GM21528 (cell line): Measurements from ENCODE around the gene SLC16A13.
"Not testable (repeated sequence)": the region's sequence is repeated elsewhere in the genome, so short reads cannot be mapped to it uniquely, and the experiment has no call there.

Source experiments
- ATAC-seq: cut with Tn5 transposase; IDR thresholded peaks from one replicate; pipeline ENCODE4 v1.9.1; 2021; ENCODE audit warnings: mild to moderate bottlenecking, moderate library complexity; ENCODE audit not compliant: unreplicated experiment, low FRiP score

Gene SLC16A13

DNA sequence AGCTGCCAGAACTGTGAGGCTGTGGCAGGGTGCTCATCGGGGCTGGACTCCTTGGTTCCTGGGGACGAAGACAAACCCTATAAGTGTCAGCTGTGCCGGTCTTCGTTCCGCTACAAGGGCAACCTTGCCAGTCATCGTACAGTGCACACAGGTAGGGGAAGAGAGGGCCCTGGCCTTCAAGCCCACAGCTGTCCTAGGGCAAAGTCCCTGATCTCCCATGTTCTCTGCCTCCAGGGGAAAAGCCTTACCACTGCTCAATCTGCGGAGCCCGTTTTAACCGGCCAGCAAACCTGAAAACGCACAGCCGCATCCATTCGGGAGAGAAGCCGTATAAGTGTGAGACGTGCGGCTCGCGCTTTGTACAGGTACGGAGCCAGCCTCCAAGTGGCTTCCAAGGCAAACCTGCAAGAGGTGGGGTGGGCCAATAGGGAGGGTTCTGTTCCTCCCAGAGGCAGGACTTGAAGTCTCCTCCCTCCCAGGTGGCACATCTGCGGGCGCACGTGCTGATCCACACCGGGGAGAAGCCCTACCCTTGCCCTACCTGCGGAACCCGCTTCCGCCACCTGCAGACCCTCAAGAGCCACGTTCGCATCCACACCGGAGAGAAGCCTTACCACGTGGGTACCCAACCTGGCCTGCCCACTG, 9.2 kb upstream of the SLC16A13 start:
- no peak for ATAC-seq

DNA sequence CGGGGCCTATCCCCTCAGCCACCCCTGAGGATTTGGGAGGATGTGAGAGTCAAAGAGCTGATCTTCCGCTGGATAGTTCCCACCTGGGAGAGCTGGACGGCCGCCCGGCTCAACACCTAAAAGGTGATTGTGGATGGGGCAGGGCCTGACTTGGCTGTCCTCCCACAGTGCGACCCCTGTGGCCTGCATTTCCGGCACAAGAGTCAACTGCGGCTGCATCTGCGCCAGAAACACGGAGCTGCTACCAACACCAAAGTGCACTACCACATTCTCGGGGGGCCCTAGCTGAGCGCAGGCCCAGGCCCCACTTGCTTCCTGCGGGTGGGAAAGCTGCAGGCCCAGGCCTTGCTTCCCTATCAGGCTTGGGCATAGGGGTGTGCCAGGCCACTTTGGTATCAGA, 8.5 kb upstream of the SLC16A13 start:
- ATAC-seq, result no peak

DNA sequence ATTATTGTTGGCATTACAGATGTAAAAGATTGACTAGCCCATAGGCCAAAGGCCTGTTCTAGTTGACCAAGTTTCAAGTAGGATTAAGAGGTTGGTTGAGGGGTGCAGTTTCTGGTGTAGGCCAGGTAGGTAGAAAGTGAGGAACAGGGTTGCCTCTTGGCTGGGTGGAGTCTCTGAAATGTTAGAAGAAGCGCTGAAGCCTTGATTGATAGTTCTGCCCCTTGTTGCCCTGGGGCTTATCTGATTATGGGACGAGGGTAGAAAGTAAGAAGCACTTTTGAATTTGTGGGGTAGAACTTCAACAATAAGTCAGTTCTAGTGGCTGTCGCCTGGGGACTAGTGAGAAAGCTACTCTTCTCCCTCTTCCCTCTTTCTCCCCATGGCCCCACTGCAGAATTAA, 6.7 kb upstream of the SLC16A13 start:
- ATAC-seq, result no peak

DNA sequence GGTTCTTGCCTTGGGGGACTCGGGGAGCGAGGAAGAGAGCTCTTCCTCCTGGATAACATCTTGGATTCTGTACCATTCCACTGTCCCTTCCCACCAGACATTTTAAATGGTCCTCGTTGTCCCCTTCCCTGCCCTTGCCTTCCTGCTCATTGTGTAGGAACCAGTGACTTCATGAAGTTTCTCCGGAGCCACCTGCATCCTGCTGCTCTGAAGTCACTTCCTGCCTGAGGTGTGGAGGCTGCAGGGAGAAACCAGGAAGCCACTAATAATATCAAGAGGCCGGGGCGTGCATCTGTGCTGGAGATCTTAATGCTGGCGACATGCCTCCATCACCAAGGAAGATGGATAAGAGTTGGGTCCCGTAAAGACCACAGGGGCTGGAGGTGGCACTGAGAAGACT, 6.2 kb upstream of the SLC16A13 start:
- no peak for ATAC-seq

DNA sequence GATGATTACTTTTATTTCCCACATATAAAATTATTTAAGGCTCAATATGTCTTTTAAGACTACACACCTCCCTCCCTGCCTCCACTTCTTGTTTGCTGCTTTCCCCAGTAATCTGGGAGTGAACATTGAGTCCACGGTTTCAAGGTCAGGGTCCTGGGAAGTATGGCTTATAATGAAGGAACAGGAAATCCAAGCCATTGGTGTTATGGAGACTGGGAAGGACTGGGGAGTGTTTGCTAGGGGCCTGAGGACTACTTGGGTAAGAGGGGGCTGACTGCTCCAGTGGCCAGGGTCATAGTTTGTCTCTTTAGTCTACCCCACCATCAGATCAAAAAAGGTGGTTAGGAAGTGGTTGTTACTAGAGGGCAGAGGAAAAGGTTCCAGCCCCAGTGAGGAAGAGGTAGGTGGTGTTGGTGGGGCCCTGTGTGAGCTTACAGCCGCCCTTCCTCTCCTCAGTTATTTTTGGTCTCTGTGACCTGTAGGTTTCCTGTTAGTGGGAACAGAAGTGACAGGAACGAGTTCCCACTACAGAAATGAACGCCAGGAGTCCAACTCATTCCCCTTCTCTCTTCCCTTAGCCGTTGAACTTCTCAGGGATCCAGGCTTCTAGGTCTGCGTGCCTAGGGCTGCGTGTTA, 742 bp upstream of the SLC16A13 start:
- peak; percentile 19 for ATAC-seq

DNA sequence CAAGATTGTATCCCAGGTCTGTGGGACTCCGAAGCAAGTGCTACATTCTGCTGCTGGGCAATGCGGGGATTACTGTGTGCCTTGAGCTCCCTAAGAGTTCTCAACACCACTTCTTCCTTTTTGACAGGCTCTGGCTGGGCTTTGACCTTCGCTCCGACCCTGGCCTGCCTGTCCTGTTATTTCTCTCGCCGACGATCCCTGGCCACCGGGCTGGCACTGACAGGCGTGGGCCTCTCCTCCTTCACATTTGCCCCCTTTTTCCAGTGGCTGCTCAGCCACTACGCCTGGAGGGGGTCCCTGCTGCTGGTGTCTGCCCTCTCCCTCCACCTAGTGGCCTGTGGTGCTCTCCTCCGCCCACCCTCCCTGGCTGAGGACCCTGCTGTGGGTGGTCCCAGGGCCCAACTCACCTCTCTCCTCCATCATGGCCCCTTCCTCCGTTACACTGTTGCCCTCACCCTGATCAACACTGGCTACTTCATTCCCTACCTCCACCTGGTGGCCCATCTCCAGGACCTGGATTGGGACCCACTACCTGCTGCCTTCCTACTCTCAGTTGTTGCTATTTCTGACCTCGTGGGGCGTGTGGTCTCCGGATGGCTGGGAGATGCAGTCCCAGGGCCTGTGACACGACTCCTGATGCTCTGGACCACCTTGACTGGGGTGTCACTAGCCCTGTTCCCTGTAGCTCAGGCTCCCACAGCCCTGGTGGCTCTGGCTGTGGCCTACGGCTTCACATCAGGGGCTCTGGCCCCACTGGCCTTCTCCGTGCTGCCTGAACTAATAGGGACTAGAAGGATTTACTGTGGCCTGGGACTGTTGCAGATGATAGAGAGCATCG, 2.4 kb downstream of the SLC16A13 start:
- ATAC-seq, result no peak

DNA sequence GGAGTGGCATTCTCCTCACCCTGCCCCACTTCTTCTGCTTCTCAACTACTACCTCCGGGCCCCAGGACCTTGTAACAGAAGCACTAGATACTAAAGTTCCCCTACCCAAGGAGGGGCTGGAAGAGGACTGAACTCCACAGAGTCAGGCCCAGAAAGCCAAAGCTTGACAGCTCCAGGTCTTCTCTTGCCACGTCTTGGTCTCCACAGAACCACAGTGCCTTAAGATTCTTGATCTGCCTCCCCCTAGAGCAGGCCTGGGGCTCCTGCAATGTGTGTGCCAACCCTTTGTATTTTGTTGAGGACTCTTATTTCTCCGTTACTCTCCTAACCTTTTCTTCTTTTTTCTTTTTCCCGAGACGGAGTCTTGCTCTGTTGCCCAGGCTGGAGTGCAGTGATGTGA, 4.0 kb downstream of the SLC16A13 start:
- no peak for ATAC-seq

DNA sequence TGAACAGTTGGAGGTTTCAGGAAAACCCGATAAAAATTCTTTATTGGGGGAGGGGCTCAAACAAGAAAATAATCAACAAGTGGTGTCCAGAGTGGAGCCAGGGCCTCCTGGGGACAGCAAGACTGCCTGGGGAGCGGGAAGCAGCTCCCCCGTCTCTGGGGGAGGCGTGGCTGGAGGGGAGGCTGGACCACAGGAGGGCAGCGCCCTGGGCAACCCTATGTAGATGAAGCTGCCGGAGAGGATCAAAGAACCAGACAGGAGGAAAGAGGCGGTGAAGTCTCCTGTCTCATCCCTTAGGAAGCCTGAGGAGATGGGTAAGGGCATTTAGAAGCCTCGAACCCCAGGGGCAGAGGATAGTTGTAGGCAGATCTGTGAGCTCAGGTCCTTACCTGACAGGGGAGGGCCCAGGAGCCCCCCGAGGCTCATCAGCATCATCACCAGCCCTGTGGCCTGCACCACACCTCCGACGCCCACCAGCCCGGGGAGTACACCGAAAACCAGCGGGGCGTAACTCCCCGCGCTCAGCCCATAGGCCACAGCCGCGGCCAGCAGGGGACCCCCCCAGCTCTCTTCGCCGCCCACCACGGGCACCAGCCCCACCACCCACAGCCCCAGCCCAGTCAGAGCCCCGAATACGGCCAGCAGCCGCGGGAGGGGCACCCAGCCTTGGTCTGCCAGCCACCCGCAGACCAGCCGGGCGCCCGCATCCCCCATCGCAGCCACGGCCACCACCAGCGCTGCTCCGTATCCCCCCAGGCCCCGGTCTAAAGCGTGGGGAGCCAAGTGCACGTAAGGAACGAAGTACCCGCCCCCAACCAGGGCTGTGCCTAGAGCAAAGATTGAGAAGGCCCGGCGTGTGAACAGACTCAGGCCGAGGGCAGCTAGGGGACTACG, 6.0 kb downstream of the SLC16A13 start:
- ATAC-seq, result no peak

DNA sequence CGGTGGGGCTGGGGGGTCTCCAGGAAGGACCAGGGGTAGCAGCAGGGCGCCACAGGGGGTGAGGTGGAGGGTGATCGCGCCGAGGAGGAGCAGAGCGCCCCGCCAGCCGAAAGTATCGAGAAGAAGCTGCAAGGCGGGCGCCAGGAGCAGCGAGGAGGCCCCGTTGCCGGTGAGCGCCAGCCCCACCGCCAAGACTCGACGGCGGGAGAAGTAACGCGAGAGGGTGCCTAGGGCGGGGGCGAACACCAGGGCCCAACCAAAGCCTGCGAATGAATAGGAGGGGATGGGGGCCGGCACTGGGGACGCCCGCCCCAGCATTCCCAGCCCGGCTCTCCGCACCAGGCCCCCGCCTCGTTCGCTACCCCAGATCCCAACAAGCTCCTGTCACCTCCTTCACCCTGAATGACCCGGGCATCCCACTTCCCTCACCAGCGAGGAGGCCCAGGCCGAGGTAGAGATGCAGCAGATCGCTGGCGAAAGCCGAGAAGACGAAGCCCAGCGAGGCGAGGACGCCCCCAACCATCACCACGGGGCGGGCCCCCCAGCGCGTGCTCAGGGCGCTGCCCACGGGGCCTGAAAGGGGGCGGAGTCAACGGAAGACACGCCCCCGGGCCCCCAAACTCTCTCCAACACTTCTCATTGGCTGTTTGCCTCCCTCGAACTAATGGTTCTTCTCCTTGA, 6.8 kb downstream of the SLC16A13 start:
- ATAC-seq, result no peak

DNA sequence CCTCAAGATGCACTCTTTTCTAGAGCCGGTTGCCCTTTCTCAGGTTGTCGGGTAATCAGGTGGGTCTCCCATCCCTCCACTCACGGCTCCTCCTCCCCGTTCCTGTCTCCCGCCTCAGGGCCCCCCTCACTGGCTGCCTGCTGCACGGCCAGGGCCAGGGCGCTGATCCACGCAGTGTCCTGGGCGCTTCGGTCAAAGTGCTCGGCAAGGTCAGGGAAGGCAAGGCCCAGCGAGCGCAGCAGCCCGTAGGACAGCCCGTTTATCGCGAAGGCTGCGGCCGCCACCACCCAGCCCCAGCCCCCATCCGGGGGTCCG, 7.3 kb downstream of the SLC16A13 start:
- no peak for ATAC-seq

DNA sequence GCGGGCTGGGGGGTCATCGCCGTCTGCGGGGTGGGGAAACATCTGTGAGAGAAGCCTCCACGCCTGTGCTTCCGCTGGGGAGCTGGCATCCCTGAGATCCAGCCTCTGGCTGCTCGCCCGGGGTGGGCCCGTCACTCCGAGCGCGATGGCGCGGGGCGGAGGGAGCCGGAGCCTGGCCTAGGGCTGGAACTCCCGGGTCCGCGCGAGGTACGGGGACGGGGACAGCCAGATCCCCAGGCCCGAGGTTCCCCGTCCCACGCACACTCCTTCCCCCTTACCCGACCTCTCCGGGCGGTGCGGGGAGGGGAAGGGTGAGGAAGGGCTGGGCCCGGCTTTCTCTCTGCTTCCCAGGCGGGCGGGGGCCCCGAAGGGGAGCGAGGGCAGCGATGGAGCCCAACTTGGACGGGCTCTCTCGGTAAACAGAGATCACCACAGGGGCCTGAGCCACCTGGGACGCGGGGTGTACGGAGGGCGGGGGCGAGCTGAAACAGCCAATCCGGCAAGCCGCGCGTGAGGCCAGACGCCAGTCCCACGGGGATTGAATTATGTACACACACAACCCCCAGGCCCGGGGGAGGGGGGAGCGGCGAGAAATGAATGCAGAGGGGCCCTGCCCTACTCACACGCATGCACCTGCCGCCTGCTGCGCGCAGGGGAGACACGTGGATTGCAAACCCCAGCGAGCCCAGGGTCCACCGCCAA, 7.8 kb downstream of the SLC16A13 start, which contains the start of gene SLC16A11:
TSS of gene SLC16A11 (minus strand) at position 596 of the 702 bp plus-strand sequence. CDS start at position 17, 579 bp downstream.
- ATAC-seq, result no peak

DNA sequence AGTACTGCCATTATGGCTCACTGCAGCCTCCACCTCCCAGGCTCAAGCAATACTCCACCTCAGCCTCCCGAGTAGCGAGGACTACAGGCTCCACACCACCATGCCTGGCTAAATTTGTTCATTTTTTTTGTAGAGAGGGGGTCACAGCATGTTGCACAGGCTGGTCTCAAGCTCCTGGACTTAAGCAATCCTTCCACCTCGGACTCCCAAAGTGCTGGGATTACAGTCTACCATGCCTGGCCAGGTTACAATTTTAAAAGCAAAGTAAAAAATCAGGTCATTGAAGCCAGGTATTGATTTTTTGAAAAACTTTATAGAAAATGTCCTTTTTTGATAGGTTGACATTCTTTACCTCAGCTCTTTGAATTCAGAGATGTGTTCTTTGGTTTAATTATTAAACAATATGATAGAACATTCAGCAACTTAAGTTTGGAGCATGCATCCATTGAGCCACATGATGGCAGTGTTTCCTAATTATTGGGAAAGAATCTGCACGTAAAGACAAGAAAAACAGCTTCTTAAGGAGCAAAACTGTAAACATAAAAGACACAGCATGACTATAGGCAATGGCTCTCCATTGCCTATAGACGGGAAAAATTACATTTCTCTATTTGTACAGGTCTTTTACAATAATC, 9.8 kb downstream of the SLC16A13 start:
- ATAC-seq, result no peak

DNA sequence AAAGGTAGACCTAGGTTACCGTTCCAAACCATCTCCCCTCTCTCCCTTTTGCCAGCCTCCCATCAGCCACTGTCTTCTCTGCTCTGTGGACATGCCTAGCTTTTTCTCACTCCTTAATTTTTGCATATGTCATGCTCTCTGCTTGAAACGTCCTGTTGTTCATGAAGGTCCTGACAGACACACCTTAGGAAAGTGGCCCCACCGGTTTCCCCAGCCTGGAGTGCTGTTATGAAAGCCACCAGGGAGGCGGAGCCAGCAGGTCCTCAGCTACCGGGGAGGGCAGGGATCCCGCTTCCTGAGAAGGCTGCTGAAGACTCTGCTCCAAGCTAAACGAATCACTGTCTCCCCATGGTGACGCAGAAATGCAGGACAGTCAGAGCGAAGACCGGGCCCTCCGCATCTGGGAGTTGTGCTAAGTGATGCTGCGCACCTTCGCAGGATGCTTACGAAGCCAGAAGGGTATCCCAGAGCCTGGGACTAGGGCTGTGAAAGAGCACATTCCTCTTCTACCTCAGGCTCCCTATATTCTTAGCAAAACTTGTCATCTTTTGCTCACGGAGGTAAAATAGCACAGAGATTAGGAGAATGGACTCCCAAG, 10.4 kb downstream of the SLC16A13 start:
- no peak for ATAC-seq

DNA sequence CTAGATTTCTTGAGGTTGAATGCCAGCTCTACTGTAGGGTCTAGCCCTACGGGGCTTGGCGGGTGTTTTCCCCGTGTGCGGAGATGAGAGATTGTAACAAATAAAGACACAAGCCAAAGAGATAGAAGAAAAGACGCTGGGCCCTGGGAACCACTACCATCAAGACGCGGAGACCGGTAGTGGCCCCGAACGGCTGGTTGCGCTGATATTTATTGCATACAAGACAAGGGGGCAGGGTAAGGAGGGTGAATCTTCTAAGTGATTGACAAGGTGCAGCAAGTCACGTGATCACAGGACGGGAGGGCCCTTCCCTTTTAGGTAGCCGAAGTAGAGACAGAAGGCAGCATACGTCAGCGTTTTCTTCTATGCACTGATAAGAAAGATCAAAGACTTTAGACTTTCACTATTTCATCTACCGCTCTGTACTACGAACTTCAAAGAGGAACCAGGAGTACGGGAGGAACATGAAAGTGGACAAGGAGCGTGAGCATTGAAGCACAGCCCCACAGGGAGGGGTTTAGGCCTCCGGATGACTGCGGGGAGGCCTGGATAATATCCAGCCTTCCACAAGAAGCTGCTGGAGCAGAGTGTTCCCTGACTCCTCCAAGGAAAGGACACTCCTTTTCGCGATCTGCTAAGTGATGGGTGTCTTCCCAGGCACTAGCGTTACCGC, 11.0 kb downstream of the SLC16A13 start:
- ATAC-seq, result not testable (repeated sequence)

DNA sequence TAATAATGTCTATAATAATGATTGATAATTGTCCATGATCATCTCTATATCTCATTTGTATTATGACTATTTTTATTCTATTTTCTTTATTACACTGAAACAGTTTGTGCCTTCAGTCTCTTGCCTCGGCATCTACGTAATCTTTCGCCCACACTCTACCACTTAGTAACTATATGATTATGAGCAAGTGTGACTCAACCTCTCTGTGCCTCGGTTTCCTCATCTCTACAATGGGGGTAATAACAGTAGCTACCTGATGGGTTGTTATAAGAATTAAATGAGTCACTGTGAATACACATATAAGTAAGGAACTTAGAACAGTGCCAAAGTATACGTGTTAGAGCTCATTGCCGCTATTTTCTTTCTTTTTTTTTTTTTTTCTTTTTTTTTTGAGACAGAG, 11.8 kb downstream of the SLC16A13 start:
- no peak for ATAC-seq

DNA sequence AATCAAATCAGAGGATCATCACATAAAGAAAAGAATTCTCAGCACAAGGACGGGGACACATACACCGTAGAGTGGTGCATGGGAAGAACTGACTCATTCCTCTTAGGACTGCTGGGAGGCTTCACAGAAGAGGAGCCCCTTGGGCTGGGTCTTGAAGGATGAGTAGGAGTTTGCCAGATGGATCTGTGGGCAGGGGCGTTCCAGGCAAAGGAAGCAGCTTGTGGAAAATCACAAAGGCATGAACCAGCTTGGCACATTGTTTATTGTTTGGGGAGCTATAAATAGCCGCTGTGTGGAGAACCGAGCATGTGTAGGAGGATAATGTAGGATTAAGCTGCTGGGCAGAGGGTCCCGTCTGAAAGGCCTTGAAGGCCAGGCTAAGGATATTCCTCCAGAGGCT, 13.2 kb downstream of the SLC16A13 start:
- ATAC-seq, result no peak

DNA sequence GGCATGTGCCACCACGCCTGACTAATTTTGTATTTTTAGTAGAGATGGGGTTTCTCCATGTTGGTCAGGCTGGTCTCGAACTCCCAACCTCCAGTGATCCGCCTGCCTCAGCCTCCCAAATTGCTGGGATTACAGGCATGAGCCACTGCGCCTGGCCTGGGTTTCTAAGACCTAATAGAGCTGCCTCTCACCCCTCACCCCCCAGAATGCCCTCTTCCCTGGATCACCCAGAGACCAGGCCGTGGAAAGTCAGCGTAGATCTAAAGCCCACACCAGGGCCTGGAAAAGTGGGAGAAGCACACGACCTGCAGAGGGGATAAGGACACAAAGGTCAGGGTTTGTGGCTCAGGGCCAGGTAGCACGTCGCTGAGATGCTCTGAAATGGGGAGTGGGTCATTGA, 14.8 kb downstream of the SLC16A13 start:
- not testable (repeated sequence) for ATAC-seq

DNA sequence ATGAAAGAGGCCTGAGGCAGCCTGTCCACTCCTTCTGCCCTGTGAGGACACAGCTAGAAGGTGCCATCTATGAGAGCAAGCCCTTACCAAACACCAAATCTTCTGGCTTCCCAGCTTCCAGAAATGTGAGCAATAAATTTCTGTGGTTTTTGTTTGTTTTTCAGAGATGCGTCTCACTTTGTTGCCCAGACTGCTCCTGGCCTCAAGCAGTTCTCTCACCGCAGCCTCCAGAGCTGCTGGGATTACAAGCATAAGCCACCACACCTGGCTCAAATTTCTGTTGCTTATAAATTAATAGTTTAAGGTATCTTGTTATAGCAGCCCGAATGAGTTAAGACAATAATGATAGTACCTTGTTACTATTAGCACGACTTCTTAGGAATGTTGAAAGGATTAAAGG, 20.6 kb downstream of the SLC16A13 start:
- ATAC-seq, result no peak
